H9 (cell line): ENCODE measurements around the gene DUSP1. TPM values are rescaled to one million over a fixed set of nuclear protein-coding genes. Genes with fewer than 3 reads are reported as not detected.

Source experiments
- DNase-seq: peaks from one replicate; pipeline ENCODE4 v3.0.0-alpha.2; 2017
- H2AFZ ChIP-seq: one replicate; pipeline ENCODE4 v1.6.1; 2013; ENCODE audit warnings: mild to moderate bottlenecking, low read length, control low read depth, moderate library complexity
- H2AK5ac ChIP-seq: 2 replicates; pipeline ENCODE4 v1.6.1; 2013; ENCODE audit warnings: low read length, control low read depth, mixed read lengths; ENCODE audit not compliant: insufficient read length
- H2BK120ac ChIP-seq: one replicate; pipeline ENCODE4 v1.6.1; 2013; ENCODE audit warnings: low read depth, mild to moderate bottlenecking, low read length, control low read depth, inconsistent platforms; ENCODE audit not compliant: poor library complexity, severe bottlenecking
- H2BK12ac ChIP-seq: 2 replicates; pipeline ENCODE4 v1.6.1; 2013; ENCODE audit warnings: low read length, control low read depth, mixed read lengths, low read depth; ENCODE audit not compliant: insufficient read length
- H2BK15ac ChIP-seq: 2 replicates; pipeline ENCODE4 v1.6.1; 2013; ENCODE audit warnings: low read depth, low read length, control low read depth
- H2BK20ac ChIP-seq: one replicate; pipeline ENCODE4 v1.6.1; 2013; ENCODE audit warnings: low read depth, mild to moderate bottlenecking, low read length, control low read depth, inconsistent platforms; ENCODE audit not compliant: poor library complexity, severe bottlenecking
- H2BK5ac ChIP-seq: 2 replicates; pipeline ENCODE4 v1.6.1; 2013; ENCODE audit warnings: low read length, control low read depth, mixed read lengths; ENCODE audit not compliant: insufficient read length
- H3K14ac ChIP-seq: 2 replicates; pipeline ENCODE4 v1.6.1; 2013; ENCODE audit warnings: low read length, control low read depth; ENCODE audit not compliant: insufficient read depth
- H3K18ac ChIP-seq: 2 replicates; pipeline ENCODE4 v1.6.1; 2013; ENCODE audit warnings: low read depth, mild to moderate bottlenecking, mixed read lengths, low read length, control low read depth; ENCODE audit not compliant: insufficient read length
- H3K23ac ChIP-seq: 2 replicates; pipeline ENCODE4 v1.6.1; 2013; ENCODE audit warnings: low read length, control low read depth, mixed read lengths, low read depth; ENCODE audit not compliant: insufficient read length
- H3K23me2 ChIP-seq: 2 replicates; pipeline ENCODE4 v1.6.1; 2013; ENCODE audit warnings: low read depth, mild to moderate bottlenecking, mixed read lengths, low read length, control low read depth; ENCODE audit not compliant: insufficient read length, poor library complexity, severe bottlenecking
- H3K27ac ChIP-seq: 2 replicates; pipeline ENCODE4 v1.5.1; 2013; ENCODE audit warnings: low read length, control low read depth, mixed read lengths, low read depth; ENCODE audit not compliant: insufficient read length
- H3K27me3 ChIP-seq: 2 replicates; pipeline ENCODE4 v1.6.1; 2013; ENCODE audit warnings: low read length, control low read depth, inconsistent platforms; ENCODE audit not compliant: insufficient read depth
- H3K4ac ChIP-seq: 2 replicates; pipeline ENCODE4 v1.6.1; 2013; ENCODE audit warnings: low read depth, mild to moderate bottlenecking, control low read depth, inconsistent platforms, low read length, moderate library complexity
- H3K4me1 ChIP-seq: 2 replicates; pipeline ENCODE4 v1.6.1; 2013; ENCODE audit warnings: low read length, control low read depth, inconsistent platforms; ENCODE audit not compliant: insufficient read depth
- H3K4me2 ChIP-seq: 2 replicates; pipeline ENCODE4 v1.6.1; 2013; ENCODE audit warnings: low read length, control low read depth, mixed read lengths; ENCODE audit not compliant: insufficient read length, insufficient read depth
- H3K56ac ChIP-seq: 2 replicates; pipeline ENCODE4 v1.6.1; 2013; ENCODE audit warnings: low read depth, mild to moderate bottlenecking, mixed read lengths, low read length, control low read depth; ENCODE audit not compliant: insufficient read length
- H3K79me1 ChIP-seq: 2 replicates; pipeline ENCODE4 v1.6.1; 2013; ENCODE audit warnings: low read depth, mild to moderate bottlenecking, moderate library complexity, low read length, control low read depth, inconsistent platforms; ENCODE audit not compliant: insufficient read depth, poor library complexity, severe bottlenecking
- H3K79me2 ChIP-seq: 2 replicates; pipeline ENCODE4 v1.6.1; 2013; ENCODE audit warnings: low read length, control low read depth, inconsistent platforms; ENCODE audit not compliant: insufficient read depth
- H3K9ac ChIP-seq: 2 replicates; pipeline ENCODE4 v1.6.1; 2013; ENCODE audit warnings: low read length, control low read depth, mixed read lengths; ENCODE audit not compliant: insufficient read length; ENCODE audit errors: extremely low read depth
- H3K9me3 ChIP-seq: one replicate; pipeline ENCODE4 v1.6.1; 2013; ENCODE audit warnings: low read depth, low read length, inconsistent platforms; ENCODE audit not compliant: control insufficient read depth
- H3T11ph ChIP-seq: one replicate; pipeline ENCODE4 v1.6.1; 2013; ENCODE audit warnings: mild to moderate bottlenecking, low read length, control low read depth, inconsistent platforms
- H4K20me1 ChIP-seq: one replicate; pipeline ENCODE4 v1.6.1; 2013; ENCODE audit not compliant: control insufficient read depth, insufficient read length, insufficient read depth
- H4K5ac ChIP-seq: 2 replicates; pipeline ENCODE4 v1.6.1; 2013; ENCODE audit warnings: low read depth, mild to moderate bottlenecking, mixed read lengths, low read length, control low read depth; ENCODE audit not compliant: insufficient read length
- H4K8ac ChIP-seq: replicated peaks from 2 replicates; pipeline ENCODE4 v1.6.1; 2013; ENCODE audit warnings: low read length, control low read depth, mixed read lengths, low read depth; ENCODE audit not compliant: insufficient read length
- H4K91ac ChIP-seq: 2 replicates; pipeline ENCODE4 v1.6.1; 2013; ENCODE audit warnings: low read depth, mild to moderate bottlenecking, moderate library complexity, mixed read lengths, low read length, control low read depth; ENCODE audit not compliant: insufficient read length
- H3K27ac Mint-ChIP-seq, 3 experiments: 2 replicates in 2 of 3; 3 replicates in 1 of 3; pipeline ENCODE4 v1.8.0; 2020 to 2021; ENCODE audit warnings: mixed read lengths in 3 of 3, mild to moderate bottlenecking in 1 of 3, moderate library complexity in 1 of 3
- H3K27me3 Mint-ChIP-seq: 2 replicates; pipeline ENCODE4 v1.8.0; 2021; ENCODE audit warnings: low read depth, mild to moderate bottlenecking, moderate library complexity, mixed read lengths
- H3K36me3 Mint-ChIP-seq, 3 experiments: 2 replicates in 2 of 3; 3 replicates in 1 of 3; pipeline ENCODE4 v1.8.0; 2020 to 2021; ENCODE audit warnings: low read depth in 3 of 3, mixed read lengths in 3 of 3; ENCODE audit not compliant: insufficient read depth in 1 of 3
- H3K4me1 Mint-ChIP-seq, 2 experiments: 2 replicates each; pipeline ENCODE4 v1.8.0; 2020; ENCODE audit warnings: mixed read lengths in 2 of 2
- H3K4me3 Mint-ChIP-seq, 2 experiments: 2 replicates in 1 of 2; 3 replicates in 1 of 2; pipeline ENCODE4 v1.8.0; 2020 to 2021; ENCODE audit warnings: mild to moderate bottlenecking in 2 of 2, mixed read lengths in 2 of 2, moderate library complexity in 1 of 2
- H3K9me3 Mint-ChIP-seq, 2 experiments: 2 replicates in 1 of 2; 3 replicates in 1 of 2; pipeline ENCODE4 v1.8.0; 2020; ENCODE audit warnings: mild to moderate bottlenecking in 2 of 2, mixed read lengths in 2 of 2, moderate library complexity in 1 of 2
- WGBS: extraction: QIAGEN DNeasy Blood & Tissue Kit; methylation state at CpG from one replicate; pipeline ENCODE4 v1.1.7; 2013; ENCODE audit warnings: missing lambda C conversion rate, low lambda C conversion rate, mixed read lengths; ENCODE audit not compliant: insufficient read length; ENCODE audit errors: extremely low coverage; 5-methylcytosine and 5-hydroxymethylcytosine counted together
- total RNA-seq: library from RNA; stranded (reverse); gene quantifications from 2 replicates; pipeline ENCODE4 v1.2.1, GENCODE V29; 2021
- TF ChIP-seq, protein P1 (sequence below): fragments of 200-600 bp; sonication (generic); conservative IDR thresholded peaks from 3 replicates; pipeline ENCODE4 v1.8.0; 2021; ENCODE audit warnings: antibody characterized with exemption, mild to moderate bottlenecking

DUSP1 gene
- total RNA-seq, 1 experiment from 2014 or later: 10.9 TPM

DNA sequence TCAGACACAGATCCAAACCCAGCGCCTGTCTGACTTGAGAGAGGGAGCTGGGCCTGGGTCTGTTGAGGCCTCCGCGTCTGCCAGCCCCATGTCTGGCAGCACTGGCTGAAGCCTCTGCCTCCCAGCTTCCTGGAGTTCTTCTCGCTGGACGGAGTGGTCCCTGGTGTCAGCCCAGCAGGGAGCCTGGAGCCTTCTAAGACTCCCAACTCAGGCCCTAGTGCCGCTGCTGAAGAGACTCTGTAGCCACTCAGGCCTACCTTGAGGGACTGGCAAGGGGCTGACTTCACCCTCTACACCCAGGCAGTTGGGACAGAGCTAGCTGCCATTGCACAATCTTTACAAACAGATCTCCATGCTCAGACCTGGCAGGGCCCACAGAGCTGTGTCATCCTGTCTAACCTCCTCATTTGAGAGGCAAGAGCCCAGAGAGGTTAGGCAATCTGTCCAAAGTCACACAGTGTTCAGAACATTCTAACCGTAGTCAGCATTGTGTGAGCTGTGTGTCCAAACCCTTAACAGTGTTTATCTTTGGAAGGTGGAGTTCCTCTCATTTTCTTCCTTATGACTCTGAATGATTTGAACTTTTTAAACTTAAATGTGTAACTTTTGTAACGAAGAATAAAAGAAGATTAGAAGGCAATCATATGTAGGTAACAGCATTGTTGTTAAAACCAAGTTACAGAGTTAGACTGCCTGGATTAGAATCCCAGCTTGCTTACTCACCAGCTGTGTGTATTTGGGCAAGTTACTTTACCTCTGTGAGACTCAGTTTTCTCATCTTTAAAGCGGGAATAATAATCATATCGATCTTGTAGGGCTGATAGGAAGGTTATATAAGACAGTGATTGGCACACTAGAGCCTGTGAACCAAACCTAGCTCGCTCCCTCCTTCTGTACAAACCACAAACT is 4.6 kb upstream of the DUSP1 start:
- Mint-ChIP-seq H3K27ac (no peak overlapping the region), H3K4me1 (peaks cover 17 to 21% of the 10 kb centered on the region in 2 experiments), H3K4me3 (no peak overlapping the region), H3K9me3 (no peaks in the 10 kb centered on the region; a peak in 1 of 5 replicates), H3K36me3 (no peaks in the 10 kb centered on the region), H3K27me3 (peaks cover 29% of the 10 kb centered on the region)
- Histone ChIP-seq H2BK12ac (no peak overlapping the region), H3K79me1 (no peaks in the 10 kb centered on the region), H2BK5ac (no peak overlapping the region), H2AFZ (no peak overlapping the region), H4K91ac (no peak overlapping the region), H3K4me1 (no peaks in the 10 kb centered on the region), H4K5ac (no peak overlapping the region), H2BK120ac (no peak overlapping the region), H2AK5ac (no peak overlapping the region), H3K23me2 (peaks cover 13% of the 10 kb centered on the region), H3K27ac (no peak overlapping the region), H3K14ac (no peak overlapping the region), H3K56ac (no peak overlapping the region), H3K4ac (no peak overlapping the region), H4K8ac (no peak overlapping the region), H3K23ac (no peak overlapping the region), H3K79me2 (no peaks in the 10 kb centered on the region), H3T11ph (no peak overlapping the region), H3K9me3 (no peaks in the 10 kb centered on the region), H4K20me1 (no peaks in the 10 kb centered on the region), H3K4me2 (no peak overlapping the region), H2BK15ac (no peak overlapping the region), H2BK20ac (no peak overlapping the region), H3K18ac (no peak overlapping the region), H3K27me3 (peaks cover 2% of the 10 kb centered on the region; the same call in 1 of the 2 replicates), H3K9ac (no peak overlapping the region)
- TF ChIP-seq, protein P1, sequence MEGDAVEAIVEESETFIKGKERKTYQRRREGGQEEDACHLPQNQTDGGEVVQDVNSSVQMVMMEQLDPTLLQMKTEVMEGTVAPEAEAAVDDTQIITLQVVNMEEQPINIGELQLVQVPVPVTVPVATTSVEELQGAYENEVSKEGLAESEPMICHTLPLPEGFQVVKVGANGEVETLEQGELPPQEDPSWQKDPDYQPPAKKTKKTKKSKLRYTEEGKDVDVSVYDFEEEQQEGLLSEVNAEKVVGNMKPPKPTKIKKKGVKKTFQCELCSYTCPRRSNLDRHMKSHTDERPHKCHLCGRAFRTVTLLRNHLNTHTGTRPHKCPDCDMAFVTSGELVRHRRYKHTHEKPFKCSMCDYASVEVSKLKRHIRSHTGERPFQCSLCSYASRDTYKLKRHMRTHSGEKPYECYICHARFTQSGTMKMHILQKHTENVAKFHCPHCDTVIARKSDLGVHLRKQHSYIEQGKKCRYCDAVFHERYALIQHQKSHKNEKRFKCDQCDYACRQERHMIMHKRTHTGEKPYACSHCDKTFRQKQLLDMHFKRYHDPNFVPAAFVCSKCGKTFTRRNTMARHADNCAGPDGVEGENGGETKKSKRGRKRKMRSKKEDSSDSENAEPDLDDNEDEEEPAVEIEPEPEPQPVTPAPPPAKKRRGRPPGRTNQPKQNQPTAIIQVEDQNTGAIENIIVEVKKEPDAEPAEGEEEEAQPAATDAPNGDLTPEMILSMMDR: no peak
- DNase-seq: no peak
- no CpG with 5 or more reads among the region's 11 CpGs for WGBS
